GM19023 (cell line): Measurements from ENCODE around the gene RNF135.
"Not testable (repeated sequence)": the region's sequence is repeated elsewhere in the genome, so short reads cannot be mapped to it uniquely, and the experiment has no call there.

Experiments used
- ATAC-seq: cut with Tn5 transposase; IDR thresholded peaks from one replicate; pipeline ENCODE4 v1.9.1; 2021; ENCODE audit warnings: mild to moderate bottlenecking, moderate library complexity; ENCODE audit not compliant: unreplicated experiment

Gene RNF135

DNA sequence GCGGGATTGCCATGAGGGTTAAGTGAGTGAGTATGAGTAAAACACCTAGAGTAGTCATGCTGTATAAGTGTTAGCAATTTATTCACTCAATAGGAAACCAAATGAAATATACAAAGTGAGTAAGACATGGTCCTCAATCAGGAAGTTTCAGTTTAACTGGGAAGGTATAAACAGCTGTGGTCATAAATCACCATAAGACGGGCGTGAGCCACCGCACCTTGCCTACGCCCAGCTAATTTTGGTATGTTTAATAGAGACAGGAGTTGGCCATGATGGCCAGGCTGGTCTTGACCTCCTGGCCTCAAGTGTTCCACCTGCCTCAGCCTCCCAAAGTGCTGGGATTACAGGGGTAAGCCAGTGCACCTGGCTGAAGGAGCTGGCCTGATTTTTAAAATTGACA is 27.0 kb downstream of the RNF135 start:
- ATAC-seq, result no peak

DNA sequence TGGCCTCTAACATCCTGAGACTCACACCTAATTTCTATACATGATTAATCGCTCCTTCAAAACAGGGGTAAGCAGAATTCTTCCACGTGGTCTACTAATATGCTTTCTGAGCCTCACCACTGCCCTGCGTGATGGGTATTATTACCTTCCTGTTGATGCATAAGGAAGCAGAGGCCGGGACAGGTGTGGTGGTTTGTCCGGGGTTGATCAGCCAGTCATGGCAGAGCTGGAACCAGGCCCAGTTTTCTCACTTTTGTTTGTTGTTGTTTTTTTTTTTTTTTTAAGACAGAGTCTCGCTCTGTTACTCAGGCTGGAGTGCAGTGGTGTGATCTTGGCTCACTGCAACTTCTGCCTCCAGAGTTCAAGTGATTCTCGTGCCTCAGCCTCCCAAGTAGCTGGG is 31.2 kb downstream of the RNF135 start:
- ATAC-seq, result no peak

DNA sequence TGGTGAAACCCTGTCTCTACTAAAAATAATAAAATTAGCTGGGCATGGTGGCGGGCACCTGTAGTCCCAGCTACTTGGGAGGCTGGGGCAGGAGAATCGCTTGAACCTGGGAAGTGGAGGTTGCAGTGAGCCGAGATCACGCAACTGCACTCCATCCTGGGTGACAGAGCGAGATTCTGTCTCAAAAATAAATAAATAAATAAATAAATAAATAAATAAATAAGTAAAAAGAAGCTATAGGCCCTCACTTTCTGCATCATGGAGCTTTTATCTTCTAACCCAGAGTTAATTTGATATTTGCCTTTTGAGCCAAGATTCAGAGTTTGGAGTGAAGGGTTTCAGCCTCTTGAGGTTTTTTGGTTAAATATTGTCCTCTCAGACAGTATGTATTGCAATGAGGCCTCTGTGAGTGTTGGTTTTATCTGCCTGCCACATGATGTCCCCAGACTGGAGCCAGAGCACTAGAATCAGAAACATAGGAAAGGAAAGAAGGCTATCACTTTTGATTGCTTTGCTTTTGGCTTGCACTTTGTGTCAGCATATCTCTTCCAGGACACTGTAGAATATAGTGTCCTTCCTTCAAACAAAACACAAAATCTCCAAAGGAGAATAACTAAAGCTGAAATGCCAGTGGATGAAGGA is 32.5 kb downstream of the RNF135 start:
- ATAC-seq, result no peak

DNA sequence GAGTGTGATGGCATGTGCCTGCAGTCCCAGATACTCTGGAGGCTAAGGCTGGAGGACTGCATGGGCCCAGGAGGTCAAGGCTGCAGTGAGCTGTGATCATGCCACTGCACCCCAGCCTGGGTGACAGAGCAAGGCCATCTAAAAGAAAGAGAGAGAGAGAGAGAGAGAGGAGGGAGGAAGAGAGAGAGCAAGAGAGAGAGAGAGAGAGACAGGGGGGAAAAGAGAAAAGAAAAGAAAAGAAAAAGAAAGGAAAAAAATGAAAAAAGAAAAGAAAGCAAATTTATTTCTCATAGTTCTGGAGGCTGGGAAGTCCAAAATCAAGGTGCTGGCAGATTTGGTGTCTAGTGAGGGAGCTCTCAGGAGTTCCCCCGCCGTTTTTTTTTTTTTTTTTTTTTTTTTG is 33.3 kb downstream of the RNF135 start:
- no peak for ATAC-seq

DNA sequence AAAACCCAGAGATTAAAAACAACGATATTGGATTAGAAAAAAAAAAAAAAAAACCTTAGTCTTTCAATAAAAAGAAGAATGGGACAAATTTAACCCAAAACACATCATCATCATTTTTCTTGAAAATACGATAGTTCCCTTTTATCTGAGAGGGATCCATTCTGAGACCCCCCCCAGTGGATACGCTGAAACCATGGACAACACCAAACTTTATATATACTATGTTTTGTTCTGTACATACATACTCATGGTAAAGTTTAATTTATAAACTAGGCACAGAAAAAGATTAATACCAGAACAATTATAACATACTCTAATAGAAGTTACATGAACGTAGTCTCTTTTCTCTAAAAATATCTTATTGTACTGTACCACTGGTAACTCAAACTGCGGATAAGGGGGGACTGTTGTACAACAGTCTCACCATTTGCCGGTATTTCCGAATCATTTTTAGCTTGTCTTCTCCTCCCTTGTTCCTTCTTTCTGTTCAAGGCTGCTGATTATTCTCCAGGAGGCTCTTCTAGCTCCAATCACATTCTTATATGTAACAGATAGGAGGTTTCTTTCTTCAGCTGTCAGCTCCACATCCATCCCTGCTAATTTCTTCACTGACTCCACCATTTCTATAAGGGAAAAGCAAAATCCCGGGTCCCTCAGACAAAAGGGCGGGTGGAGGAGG is 37.0 kb downstream of the RNF135 start:
- ATAC-seq, result no peak

DNA sequence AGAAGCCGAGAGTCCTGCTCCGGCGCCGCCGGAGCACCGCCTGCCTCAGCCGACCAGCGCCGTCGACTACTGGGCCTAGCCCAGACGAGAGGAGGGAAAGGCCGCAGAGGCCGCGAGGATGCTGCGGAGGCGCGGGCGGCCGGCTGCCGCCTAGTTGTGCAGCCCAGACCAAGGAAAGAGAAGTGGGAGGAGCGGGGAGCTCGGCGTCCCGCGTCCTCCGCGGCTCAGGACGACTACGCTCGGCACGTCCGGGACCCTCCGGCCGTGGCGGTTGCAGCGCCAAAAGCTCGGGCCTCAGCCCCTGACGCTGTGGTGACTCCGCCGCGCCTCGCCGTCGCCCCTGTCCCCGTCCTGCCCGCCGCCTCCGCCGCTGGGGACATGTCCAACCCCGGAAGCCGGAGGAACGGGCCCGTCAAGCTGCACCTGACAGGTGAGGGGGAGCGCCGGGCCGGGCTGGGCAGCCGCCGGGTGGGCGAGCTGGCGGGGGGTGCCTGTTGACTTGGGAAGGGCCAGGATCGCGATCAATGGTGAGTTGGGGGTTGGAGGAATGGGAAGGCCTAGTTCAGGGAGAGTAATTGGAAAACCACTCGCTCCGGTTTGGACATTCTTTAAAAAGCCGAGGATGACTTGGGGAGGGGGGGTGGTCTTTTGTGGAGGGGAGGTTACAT is 37.7 kb downstream of the RNF135 start:
- peak; percentile 57 for ATAC-seq

DNA sequence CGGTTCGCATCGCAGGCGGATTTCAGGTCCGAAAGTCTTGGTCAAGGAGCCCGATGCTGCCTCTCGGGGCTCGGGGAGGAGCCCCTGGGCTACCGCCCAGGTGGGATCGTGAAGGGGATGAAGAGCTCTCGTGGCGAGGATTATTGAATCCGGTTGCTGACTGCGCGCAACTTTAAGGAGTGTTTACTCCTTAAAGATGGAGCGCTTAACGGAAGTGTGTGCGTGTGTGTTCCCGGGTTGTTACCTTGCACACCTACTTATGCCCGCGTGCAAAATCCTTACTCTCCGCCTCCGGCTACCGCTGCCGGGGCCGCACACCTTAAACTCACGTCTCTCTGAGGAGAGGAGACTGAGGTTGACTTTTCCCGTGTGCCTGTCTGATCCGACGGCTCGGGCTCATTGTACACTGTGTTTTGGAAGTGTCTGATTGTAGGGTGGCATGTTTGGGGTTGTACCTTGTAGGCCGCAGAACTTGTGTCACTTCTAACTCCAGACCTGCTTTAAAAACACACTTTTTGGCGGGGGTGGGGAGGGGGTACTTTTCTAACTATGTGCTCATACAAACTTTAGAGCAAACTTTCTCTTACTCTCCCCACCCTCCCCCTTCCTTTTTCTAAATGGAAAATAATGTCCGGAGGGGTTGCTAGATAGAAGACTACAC is 38.3 kb downstream of the RNF135 start:
- not testable (repeated sequence) for ATAC-seq

DNA sequence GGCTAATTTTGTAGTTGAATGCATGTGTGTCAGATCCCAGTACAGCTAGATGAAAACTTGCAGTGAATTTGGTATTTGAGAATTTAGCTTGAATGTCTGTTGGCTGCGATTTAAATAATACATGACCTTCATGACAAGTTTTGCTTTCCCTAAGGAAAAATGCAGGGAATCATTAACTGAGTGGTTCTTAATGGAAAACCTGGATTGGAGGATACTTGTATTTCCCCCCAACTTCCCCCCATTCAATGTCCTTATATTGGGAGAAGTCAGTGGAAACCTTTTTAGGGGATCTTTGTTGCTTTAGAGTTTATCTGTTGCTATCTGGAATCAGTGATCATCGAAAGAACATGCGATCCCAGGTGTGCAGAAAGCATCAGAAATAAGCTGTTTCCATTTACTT is 39.2 kb downstream of the RNF135 start:
- ATAC-seq, result not testable (repeated sequence)

DNA sequence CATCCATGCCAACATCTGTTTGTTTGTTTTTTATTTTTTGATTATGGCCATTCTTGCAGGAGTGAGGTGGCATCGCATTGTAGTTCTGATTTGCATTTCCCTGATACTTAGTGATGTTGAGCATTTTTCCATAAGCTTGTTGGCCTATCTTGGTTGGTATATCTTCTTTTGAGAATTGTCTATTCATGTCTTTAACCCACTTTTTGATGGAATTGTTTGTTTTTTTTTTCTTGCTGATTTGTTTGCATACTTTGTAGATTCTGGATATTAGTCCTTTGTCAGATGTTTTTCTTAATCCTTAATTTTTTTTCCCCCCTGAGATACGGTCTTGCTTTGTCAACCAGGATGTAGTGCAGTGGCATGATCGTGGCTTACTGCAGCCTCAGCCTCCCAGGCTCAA is 43.0 kb downstream of the RNF135 start:
- no peak for ATAC-seq

DNA sequence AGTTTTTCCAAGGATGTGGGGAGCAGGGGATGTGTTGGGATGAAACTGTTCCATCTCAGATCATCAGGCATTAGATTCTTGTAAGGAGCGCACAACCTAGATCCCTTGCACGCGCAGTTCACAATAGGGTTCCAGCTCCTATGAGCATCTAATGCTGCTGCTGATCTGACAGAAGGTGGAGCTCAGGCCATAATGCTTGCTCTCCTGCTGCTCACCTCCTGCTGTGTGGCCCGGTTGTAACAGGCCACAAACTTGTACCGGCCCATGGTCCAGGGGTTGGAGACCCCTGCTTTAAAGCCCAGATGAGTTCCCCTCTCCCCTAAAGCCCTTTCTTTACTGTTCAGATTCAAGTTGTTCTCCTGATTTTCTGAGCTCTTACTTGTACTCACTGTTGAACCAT is 44.8 kb downstream of the RNF135 start:
- no peak for ATAC-seq

DNA sequence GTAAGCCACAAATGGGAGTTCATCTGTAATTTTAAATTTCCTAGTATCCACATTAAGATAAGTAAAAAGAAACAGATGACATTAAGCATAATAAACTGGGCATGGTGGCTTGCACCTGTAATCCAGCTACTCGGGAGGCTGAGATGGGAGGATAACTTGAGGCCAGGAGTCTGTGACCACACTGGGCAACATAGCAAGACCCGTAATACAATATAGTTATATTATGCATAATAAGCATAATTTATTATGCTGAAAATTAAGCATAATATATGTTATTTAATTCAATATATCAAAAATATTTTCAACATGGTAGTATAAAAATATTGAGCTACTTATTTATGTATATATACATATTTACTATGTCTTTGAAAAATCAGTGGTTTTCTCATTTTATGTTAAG is 48.2 kb downstream of the RNF135 start:
- no peak for ATAC-seq

DNA sequence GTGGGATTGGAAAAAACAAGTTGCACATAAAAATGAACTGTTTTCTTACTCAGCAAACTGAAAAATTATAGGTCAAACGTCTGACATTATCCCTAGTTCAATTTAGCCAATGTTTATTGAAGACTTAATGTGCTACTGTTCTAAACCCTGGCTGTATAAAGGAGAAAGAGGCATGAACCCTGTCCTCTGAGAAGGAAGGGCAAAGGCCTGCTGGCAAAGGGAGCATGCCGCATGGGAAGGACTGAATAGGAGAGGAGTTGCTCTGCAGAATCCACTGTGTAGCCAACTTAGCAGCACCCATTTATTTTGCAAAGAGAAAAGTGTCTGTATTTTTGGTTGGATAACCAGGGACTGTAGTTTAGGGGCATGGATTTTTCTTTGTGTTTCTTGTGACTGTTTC is 52.3 kb downstream of the RNF135 start:
- ATAC-seq, result not testable (repeated sequence)

DNA sequence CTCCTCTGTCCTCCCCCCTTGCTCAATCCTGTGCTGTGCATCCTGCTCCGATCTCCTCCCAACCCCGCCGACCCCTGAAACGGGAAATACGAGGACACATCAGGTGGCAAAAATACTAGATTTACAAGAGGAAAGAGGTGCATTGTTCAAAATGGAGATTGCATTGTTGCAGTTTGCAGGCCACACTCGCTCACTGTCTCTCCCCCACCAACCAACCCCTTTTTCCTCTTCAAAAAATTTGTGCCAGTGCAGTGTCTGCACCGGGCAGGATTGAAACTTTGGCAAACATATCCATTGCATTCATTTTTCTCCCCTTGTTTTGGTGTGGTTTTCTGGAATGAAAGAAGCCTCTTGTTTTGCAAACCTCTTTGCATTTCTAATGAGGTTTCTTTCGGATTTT is 61.0 kb downstream of the RNF135 start:
- no peak for ATAC-seq

DNA sequence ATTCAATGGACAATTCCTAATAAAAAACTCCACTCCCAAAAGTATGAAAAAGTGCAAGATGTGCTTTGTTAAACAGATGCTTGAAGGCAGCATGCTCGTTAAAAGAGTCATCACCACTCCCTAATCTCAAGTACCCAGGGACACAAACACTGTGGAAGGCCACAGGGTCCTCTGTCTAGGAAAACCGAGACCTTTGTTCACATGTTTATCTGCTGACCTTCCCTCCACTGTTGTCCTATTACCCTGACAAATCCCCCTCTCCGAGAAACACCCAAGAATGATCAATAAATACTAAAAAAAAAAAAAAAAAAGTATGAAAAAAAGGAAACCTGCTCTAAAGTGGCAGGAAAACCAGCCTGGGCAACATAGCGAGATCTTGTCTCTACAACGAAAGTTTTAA is 64.8 kb downstream of the RNF135 start:
- not testable (repeated sequence) for ATAC-seq

DNA sequence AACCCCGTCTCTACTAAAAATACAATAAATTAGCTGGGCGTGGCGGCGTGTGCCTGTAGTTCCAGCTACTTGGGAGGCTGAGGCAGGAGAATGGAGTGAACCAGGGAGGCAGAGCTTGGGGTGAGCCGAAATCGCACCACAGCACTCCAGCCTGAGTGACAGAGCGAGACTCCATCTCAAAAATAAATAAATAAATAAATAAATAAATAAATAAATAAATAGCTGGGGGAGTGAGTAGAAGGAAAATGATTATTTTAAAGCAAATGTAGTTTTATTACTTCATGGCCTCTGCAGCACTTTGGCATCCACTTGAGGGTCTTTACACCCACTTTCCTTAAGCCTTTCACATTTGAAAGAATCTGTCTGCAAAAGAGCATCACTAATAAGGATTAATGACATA is 70.0 kb downstream of the RNF135 start:
- ATAC-seq, result not testable (repeated sequence)

DNA sequence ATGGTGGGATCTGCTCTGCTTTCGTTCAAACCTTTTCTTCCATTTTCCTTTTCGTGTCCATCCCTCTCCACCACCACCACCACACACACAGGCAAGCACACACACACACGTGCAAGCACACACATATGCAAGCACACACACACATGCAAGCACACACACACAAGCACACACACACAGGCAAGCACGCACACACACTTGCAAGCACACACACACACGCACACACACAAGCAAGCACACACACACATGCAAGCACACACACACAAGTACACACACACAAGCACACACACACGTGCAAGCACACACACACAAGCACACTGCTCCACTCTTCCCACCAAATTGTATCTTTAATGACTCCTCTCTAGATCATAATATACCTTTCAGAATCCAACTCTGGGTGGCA is 71.5 kb downstream of the RNF135 start:
- not testable (repeated sequence) for ATAC-seq

DNA sequence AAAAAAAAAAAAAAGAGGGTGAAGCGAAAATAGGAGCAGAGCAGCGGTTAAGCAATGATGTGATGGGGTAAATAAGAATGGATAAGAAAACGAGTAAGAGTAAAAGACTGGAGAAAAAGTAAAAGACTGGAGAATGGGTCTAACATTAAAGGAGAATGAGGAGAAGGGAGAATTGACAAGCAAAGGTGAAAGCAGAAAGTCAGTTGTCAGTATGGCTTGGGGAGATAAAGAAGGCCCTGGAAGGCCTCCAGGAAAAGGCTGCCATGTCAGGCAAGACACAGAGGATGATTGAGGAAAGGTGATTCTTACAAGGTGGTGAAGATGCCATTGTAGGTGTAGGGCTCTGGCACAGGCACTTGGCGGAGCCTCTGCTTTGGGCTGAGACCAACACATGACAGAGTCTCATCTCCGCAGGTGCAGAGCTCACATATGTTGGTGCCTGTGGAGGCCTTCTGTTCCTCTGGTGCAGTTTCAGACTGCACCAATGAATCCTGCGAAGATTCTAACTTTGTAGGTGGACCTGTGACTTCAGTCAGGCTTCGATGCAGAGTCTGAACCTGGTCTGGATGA is 76.1 kb downstream of the RNF135 start:
- not testable (repeated sequence) for ATAC-seq

DNA sequence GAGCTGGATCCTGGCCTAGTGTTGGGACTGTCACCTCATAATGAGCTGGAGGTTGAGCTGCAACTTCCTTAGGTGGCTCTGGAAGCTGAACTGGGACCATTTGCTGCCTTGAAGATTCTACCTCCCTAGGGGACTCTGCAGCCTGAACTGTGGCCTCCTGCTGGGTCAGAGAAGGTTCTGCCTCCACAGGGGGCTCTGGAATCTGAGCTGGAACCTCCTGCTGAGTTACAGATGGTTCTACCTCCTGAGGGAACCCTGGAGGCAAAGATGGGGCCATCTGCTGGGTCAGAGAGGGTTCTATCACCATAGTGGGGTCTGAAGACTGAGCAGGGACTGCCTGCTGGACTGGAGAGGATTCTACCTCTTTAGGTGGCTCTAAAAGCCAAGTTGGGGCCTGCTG is 77.3 kb downstream of the RNF135 start:
- no peak for ATAC-seq

DNA sequence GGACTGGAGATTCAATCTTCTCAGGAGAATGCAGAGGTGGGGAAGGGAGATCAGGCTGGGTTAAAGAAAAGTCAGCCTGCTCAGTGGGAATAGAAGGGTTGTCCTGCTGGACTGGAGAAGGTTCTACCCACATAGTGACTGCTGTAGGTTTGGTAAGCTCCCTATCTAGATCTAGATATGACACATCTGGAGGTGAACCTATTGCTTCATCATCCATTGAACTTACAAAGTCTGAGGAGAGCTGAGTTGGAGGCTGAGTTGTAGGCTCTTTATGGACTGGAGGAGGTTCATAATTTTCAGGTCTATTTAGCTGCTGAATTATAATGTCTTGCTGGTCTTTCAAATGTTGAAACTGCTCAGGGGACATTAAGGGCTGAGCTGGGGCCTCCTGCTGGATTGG is 77.9 kb downstream of the RNF135 start:
- no peak for ATAC-seq
